NCI-H2029 (cell line): ENCODE data around the gene BHLHE23.

Source experiments
- DNase-seq: peaks from one replicate; lab custom pipeline; 2025; lab: John Stamatoyannopoulos, UW

BHLHE23 gene

DNA sequence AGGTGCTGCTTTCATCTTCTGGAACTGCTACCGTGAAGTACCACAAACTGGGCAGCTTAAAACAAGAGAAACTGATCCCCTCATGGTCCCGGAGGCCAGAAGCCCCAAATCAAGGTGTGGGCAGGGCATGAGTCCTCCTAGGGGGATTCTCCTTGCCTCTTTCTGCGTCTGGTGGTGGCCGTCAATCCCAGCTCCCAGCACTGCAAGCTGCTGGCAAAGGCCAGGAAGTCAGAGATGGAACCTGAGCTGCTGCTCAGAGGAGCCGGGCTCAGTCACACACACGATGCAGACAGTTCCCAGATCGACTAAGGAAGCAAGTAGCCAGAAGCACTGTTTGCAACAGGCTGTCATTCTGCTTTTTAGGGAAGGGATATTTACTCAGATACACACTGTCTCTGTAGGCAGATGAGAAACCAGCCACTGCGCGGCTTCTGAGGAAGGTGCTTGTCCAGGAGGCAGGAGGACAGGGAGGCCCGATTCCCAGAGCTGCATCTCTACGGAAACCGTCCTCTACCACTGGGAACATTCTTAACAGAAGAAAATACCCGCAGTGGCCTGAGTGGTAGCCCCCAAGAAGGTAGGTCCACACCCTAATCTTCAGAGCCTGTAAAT is 15.5 kb downstream of the BHLHE23 start:
- DNase-seq = no peak

- DNase-seq = no peak
These were observed 16.4 kb downstream of the BHLHE23 start for GRCh38 chr20:62990306-62990825.

GRCh38 chr20:62989201-62989601 is 17.6 kb downstream of the BHLHE23 start:
- no peak for DNase-seq

DNA sequence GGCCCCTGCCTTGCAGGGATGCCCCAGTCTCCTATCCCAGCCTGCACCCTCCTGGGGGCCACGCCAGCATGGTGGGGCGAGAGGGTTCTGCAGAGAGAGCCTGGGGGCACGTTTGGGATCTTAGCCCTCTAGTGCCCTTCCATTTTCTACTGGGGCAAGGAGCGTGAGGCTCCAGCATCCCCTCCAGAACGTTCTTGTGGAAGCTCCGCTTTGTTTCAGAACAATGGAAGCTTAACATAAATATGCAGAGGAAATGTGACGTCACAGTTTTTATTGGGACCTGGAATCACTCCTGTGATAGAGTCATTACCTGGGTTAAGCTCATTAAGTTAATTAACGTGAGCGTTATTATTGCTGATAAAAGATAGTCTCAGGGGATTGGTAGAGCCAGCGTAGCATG is 19.6 kb downstream of the BHLHE23 start:
- DNase-seq = no peak

- DNase-seq = no peak
These were observed 20.4 kb downstream of the BHLHE23 start for GRCh38 chr20:62986257-62986800.

DNA sequence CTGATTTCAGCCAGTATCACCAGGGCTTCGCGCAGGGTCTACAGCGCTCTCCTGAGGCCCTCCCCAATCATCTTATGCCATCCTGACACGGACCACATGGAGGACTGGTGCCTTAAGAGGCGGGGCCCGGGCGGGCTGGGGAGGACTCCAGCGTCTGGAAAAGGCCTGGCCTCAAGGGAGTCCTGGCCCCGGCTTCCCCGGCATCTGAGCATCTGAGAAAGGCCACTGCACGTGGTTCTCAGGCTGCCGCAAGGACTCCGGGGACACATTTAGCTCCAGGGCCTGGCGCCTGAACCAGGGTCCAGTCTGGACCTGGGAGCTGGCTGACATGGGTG is 21.4 kb downstream of the BHLHE23 start:
- no peak for DNase-seq

DNA sequence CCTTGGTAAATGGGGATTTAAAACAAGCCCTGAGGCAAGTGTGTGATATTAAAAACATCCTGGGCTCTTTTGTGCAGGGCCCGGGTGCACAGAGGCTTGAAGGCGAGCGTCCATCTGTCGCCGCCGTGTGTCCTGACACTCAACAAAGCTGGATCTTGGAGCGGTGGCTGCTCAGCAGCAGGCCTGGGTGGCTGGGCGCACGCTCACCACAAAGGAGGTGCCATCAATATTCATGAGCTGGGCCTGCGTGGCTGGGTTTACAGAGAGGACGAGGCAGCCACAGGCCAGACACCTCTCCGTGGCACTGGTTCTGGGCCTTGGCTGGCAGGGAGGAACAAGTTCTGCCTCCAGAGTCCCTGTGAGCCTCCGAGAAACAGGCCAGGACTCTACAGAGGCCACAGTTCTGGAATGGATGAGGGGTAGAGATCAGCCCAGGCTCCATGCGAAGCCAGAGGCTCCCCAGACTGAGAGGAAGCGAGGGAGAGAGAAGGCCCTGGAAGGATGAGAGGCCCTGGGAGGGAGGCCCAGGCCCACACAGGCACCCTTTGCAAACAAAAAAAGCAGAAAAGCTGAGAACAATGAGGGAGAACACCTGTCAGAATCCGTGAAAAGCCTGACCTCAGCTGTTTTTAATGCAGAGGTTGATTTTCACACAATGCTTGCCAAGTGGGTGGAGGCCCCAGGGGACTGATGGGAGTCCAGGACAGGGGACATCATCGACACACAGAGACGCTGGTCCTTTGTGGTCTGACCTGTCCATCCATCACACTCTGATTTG is 21.9 kb downstream of the BHLHE23 start:
- DNase-seq = no peak

- no peak for DNase-seq
These were observed 23.6 kb downstream of the BHLHE23 start for GRCh38 chr20:62983210-62983609.

DNA sequence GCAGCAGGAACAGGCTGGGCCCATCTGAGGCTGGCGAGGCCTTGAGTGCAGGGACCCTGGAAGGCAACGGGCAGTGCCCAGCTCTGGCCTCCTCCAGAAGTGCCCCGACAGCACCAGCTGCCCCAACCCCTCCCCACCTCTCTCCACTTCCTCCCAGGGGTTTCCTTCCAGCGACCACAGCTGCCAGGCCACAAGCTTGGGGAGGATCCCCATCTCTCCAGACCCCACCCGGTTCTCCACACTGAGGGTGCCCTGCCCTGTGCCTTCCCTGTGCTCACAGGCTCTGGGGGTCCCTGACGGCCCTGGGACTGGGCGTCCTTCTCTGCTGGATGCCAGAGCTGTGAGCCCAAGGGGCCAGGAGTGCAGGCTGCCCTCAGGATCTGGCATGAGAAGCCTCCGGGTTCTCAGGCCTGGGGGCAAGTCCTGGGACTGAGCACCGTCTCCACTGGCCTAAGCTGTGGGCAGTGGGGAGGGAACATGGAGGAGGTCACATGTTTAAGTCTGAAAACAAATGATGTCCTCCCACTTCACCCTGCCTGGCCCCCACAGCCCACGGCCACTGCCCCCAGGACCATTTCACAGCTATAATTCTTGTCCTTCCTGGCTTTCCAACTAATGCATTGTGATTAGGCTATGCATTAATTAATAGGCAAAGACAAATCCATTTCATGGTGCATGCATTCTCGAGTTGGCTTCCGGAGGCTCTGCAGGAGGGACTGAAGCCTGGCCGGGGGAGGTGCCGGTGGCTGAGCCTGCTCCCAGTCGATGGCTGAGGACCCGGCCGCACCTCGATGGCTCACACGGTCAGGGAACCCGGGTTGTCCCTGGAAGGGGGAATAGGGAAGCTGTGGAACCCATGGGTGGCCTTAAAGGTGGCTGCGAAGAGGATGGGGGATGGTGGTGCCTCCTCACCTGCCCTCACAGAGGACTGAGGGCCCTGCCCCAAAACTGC is 24.4 kb downstream of the BHLHE23 start:
- no peak for DNase-seq

GRCh38 chr20:62980970-62981369 is 25.8 kb downstream of the BHLHE23 start:
- no peak for DNase-seq

DNA sequence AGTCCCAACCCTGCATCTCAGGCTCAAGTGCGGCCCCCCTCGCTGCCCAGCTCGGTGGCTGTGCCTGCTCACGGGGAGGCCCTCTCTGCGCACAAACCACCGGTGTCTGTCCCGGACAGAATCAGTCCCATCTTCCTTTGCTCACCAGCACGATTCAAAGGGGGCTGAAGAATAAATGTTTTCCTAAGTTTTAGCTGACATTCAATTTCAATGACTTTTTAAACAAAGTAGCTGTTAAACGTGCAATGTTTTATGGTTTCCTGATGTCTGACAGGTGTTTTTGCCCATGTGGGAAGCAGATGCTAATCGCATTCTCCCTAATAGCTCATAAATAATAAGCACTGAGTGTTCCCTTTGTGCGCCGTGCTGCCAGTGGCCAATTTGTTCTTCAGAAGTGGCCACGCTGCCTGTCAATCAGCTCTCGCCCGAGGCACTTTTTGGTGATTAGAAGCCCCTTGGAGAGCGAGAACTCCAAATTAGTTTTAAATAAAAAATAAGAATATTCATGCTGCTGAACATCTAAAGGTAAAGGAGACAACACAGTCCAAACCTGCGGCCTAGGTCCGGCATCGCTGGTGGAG is 26.3 kb downstream of the BHLHE23 start:
- no peak for DNase-seq

- no peak for DNase-seq
These were observed 26.8 kb downstream of the BHLHE23 start for GRCh38 chr20:62979876-62980373.

GRCh38 chr20:62979310-62979709 is 27.5 kb downstream of the BHLHE23 start:
- no peak for DNase-seq

DNA sequence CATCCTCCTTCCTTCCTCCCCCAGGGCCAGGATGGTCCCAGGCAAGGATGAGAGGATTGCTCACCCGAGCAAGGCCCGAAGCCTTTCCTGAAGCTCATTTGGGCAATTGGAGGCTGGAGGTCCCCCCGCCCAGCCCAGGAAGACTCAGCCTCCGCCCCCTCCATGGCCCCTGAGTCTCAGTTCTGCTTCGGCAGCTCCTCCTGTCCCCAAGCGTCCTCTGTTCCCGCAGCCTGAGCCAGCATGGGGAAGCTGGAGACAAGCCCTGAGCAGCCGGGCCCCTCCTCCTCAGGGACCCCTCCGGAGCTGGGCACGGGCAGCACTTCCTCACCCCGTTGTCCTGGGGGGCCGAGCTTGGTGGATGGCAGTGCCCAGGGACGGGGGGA is 28.2 kb downstream of the BHLHE23 start:
- DNase-seq = no peak

- peak; percentile 39 for DNase-seq
These were observed 28.9 kb downstream of the BHLHE23 start for GRCh38 chr20:62977613-62978560.

DNA sequence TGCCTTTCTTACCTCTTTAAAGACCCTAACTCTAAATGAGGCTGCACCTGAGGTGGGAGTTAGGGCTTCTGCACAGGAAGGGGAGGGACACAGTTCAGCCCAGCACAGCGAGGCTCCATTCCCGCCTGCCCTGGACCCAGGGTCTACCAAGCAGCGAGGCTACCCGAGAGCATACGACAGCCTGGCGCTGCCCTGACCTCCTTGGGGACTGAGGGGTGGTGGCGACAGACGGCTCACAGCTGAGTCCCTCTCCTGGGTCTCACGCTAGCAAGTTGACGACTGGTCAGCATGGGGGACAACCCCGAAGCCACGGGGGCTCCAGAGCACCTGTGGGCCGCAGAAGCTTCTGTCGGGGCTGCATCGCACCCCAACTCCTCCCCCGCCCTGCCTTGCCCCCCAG is 29.9 kb downstream of the BHLHE23 start:
- DNase-seq = no peak

DNA sequence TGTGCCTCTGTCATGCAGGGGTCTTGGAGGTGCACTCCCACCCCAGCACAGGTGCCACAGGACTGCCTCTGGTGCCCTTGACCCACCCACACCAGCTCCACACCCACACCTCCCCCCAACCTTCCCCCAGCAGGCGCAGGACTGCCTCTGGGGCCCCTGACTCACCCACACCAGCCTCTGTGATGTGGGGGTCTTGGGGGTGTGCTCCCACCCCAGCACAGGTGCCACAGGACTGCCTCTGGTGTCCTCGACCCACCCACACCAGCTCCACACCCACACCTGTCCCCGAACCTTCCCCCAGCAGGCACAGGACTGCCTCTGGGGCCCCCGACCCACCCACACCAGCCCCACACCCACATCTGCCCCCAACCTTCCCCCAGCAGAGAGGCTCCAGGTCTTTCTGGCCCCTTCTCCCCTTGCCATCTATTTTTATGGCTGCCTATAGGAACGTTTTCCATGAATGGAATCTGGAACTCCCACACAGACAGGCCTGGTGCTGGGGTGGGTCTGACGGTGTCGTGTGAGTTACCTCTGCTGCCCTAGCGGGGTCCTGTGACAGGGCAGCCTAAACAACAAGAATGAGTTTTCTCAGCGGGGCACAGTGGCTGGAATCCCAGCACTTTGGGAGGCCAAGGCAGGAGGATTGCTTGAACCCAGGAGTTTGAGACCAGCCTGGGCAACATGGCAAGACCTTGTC is 30.8 kb downstream of the BHLHE23 start:
- no peak for DNase-seq

DNA sequence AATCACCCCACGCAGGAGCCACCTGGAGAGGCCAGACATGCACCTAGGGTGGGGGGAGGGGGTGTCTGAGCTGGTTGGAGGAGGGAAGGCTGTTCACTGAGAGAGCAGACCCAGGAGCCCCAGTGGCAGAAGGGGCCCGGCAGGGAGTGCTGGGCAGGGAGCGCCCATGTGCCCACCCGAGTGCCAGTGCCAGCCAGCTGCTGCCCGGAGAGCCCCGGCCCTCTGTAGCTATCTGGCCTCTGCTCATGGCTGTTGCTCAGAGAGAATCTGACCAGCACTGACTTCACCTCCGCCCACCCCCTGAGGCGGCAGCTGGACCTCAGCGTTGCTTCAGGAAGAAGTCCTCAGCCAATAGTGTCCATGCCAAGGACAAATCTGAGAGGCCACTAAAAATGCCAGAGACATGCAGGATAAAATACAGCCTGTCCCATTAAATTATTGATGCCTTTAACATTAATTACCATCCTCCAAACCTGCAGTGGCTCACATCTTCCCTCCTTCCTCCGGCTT is 31.5 kb downstream of the BHLHE23 start:
- no peak for DNase-seq

DNA sequence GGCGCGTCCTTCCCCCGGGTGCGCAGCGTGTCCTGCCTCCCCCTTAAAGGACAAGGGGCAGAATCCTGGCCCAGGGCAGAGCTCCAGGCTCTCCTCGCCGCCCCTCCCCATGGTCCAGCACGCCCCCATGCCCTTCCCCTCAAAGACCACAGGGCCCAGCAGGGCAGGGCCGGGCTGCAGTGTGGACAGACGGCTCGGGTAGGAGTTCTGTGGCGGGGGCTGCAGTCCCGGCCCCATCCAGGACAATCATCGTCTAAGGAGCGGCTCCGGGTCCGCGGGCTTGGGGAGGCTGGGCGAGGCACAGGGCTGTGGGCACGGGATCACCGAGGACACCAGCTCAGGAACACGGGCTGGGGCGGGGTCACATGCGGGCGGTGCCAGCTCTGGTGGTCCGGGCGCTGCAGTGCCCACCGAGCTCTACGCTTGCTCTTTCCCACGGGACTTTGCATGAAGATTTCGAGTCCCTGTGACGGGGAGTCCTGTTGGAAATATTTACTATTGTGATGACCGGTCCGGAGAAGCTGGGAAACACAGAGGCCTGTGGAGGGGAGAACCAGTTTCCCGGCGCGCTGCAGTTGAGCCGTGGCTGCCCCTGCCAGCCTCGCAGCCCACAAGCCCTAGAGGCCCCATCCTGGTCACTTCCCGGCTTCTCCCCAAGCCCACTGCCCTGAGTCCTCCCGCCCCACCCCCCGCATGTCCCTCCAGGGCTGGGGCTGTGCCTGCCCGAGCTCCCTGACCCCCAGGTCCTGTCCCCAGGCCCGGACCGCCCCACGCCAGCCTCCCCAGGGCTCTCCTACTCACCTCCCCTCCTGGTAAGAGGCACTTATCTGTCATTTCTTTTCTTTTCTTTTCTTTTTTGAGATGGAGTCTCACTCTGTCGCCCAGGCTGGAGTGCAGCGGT is 33.7 kb downstream of the BHLHE23 start:
- no peak for DNase-seq
